PC-9 (cell line): ENCODE measurements around the gene EMP3. TPM values are rescaled to one million over a fixed set of nuclear protein-coding genes. Genes with fewer than 3 reads are reported as not detected.
A peak's percentile ranks its signal among the peaks of the same experiment; 100 is the strongest.

Source experiments
- BruUV-seq: library from RNA; stranded (reverse); fragments of 400-500 nt; replicated peaks from 2 replicates; lab custom pipeline; 2021; lab: Mats Ljungman, UMichigan
- CTCF ChIA-PET: fragments of 300-600 bp; sonication (Branson Sonifier 250); formaldehyde crosslinking; loops from one replicate; lab custom pipeline; 2022; ENCODE audit warnings: antibody characterized with exemption; lab: Charles Lee
- POLR2A ChIA-PET: fragments of 300-600 bp; sonication (Branson Sonifier 250); formaldehyde crosslinking; loops from one replicate; lab custom pipeline; 2022; ENCODE audit warnings: antibody characterized with exemption; ENCODE audit not compliant: unreplicated experiment; lab: Charles Lee
- DNase-seq, 2 experiments: peaks; one replicate each; pipeline versions ENCODE4 v3.0.0 to v3.0.0-alpha.2; 2015 to 2022; ENCODE audit warnings: mixed read lengths in 1 of 2
- H2AFZ ChIP-seq: fragments of 200-600 bp; sonication (generic); 2 replicates; pipeline ENCODE4 v1.8.1; 2017; ENCODE audit warnings: antibody characterized with exemption
- H3F3A ChIP-seq: fragments of 200-600 bp; sonication (generic); 2 replicates; pipeline ENCODE4 v1.8.1; 2017; ENCODE audit warnings: antibody characterized with exemption, mild to moderate bottlenecking, low read depth; ENCODE audit not compliant: insufficient read depth
- H3K27ac ChIP-seq: fragments of 200-600 bp; sonication (generic); 2 replicates; pipeline ENCODE4 v1.6.1; 2016; ENCODE audit warnings: mixed run types
- H3K27me3 ChIP-seq: fragments of 200-600 bp; sonication (generic); 2 replicates; pipeline ENCODE4 v1.6.1; 2016; ENCODE audit warnings: low read depth, mixed run types; ENCODE audit not compliant: insufficient read depth
- H3K36me3 ChIP-seq: fragments of 200-600 bp; sonication (generic); 2 replicates; pipeline ENCODE4 v1.6.1; 2016; ENCODE audit warnings: low read depth, mixed run types
- H3K4me1 ChIP-seq: fragments of 200-600 bp; sonication (generic); replicated peaks from 2 replicates; pipeline ENCODE4 v1.6.1; 2016; ENCODE audit warnings: mixed run types; ENCODE audit not compliant: insufficient read depth
- H3K4me2 ChIP-seq: fragments of 200-600 bp; sonication (generic); 2 replicates; pipeline ENCODE4 v1.6.1; 2017; ENCODE audit warnings: mixed run types
- H3K4me3 ChIP-seq: fragments of 200-600 bp; sonication (generic); 2 replicates; pipeline ENCODE4 v1.6.1; 2016; ENCODE audit warnings: mixed run types
- H3K79me2 ChIP-seq: fragments of 200-600 bp; sonication (generic); 2 replicates; pipeline ENCODE4 v1.6.1; 2017; ENCODE audit warnings: low read depth, mixed run types
- H3K9me2 ChIP-seq: fragments of 200-600 bp; sonication (generic); 2 replicates; pipeline ENCODE4 v1.8.1; 2017; ENCODE audit warnings: mild to moderate bottlenecking; ENCODE audit not compliant: insufficient read depth
- H3K9me3 ChIP-seq: fragments of 200-600 bp; sonication (generic); 2 replicates; pipeline ENCODE4 v1.8.1; 2016; ENCODE audit warnings: low read depth; ENCODE audit not compliant: insufficient read depth
- H4K20me1 ChIP-seq: fragments of 200-600 bp; sonication (generic); 2 replicates; pipeline ENCODE4 v1.8.1; 2017; ENCODE audit not compliant: insufficient read depth
- CTCF ChIP-seq: fragments of 200-600 bp; sonication (generic); conservative IDR thresholded peaks from 2 replicates; pipeline ENCODE4 v1.6.1; 2017; ENCODE audit warnings: mixed run types, antibody characterized with exemption, mild to moderate bottlenecking, moderate library complexity
- EZH2 ChIP-seq: fragments of 200-600 bp; sonication (generic); IDR thresholded peaks from 2 replicates; pipeline ENCODE4 v1.8.0; 2017; ENCODE audit warnings: antibody characterized with exemption, low read depth
- intact Hi-C: fragments of 100-400 bp; cut with micrococcal nuclease; formaldehyde crosslinking; loops from one replicate; pipeline ENCODE4 v1.10.0; 2022; ENCODE audit not compliant: unreplicated experiment
- total RNA-seq: library from RNA; stranded (reverse); gene quantifications from 2 replicates; pipeline ENCODE4 v1.2.3, GENCODE V29; 2021

Gene EMP3
- total RNA-seq, 1 experiment from 2014 or later = 56.3 TPM

GRCh38 chr19:48355365-48355954 lies 30.1 kb downstream of the EMP3 start:
- no peak overlapping the region for H2AFZ ChIP-seq
- H3K4me2 ChIP-seq = 0 out of 2 replicates have a peak overlapping the region, but pooled peaks have one; percentile 1
- peaks cover 35% of the 10 kb centered on the region for H3F3A ChIP-seq
- no peaks in the 10 kb centered on the region for H3K36me3 ChIP-seq
- H4K20me1 ChIP-seq = no peaks in the 10 kb centered on the region
- H3K27me3 ChIP-seq = no peaks in the 10 kb centered on the region
- no peak for DNase-seq
- peak overlapping the region; percentile 65 for H3K27ac ChIP-seq
- intact Hi-C loops = no loop called here
- H3K4me3 ChIP-seq = no peak overlapping the region
- no TSS peak for BruUV-seq
- ChIA-PET POLR2A (interaction anchor here (0.6 kb wide), 1 partner anchor 7 kb away, joined by 3 read pairs; no protein-coding TSS in a partner anchor), CTCF (interaction anchor here (0.6 kb wide), 1 partner anchor 46 kb away, joined by 5 read pairs; no protein-coding TSS in a partner anchor)
- no peaks in the 10 kb centered on the region for H3K79me2 ChIP-seq
- H3K9me3 ChIP-seq = no peaks in the 10 kb centered on the region
- peaks cover 27% of the 10 kb centered on the region for H3K4me1 ChIP-seq
- H3K9me2 ChIP-seq = no peaks in the 10 kb centered on the region
- TF ChIP-seq EZH2 (no peak), CTCF (no peak)

GRCh38 chr19:48359123-48359522 lies 33.8 kb downstream of the EMP3 start:
- ChIA-PET POLR2A (no interaction called here), CTCF (no interaction called here)
- Histone ChIP-seq H3K4me3 (no peak overlapping the region), H4K20me1 (no peaks in the 10 kb centered on the region), H3K27me3 (no peaks in the 10 kb centered on the region), H3K9me2 (no peaks in the 10 kb centered on the region), H3K79me2 (no peaks in the 10 kb centered on the region), H2AFZ (no peak overlapping the region), H3K4me1 (peaks cover 19% of the 10 kb centered on the region), H3K36me3 (no peaks in the 10 kb centered on the region), H3K9me3 (no peaks in the 10 kb centered on the region), H3K27ac (no peak overlapping the region), H3K4me2 (no peak overlapping the region), H3F3A (peaks cover 27% of the 10 kb centered on the region)
- BruUV-seq = no TSS peak
- TF ChIP-seq CTCF (no peak), EZH2 (no peak)
- DNase-seq = no peak
- intact Hi-C loops = no loop called here

- Histone ChIP-seq H3K36me3 (no peaks in the 10 kb centered on the region), H3K4me3 (no peak overlapping the region), H4K20me1 (no peaks in the 10 kb centered on the region), H3K9me2 (no peaks in the 10 kb centered on the region), H3K79me2 (no peaks in the 10 kb centered on the region), H3K4me1 (peaks cover 7% of the 10 kb centered on the region), H3F3A (peaks cover 14% of the 10 kb centered on the region; the same call in 1 of the 2 replicates), H3K9me3 (no peaks in the 10 kb centered on the region), H2AFZ (no peak overlapping the region), H3K4me2 (no peak overlapping the region), H3K27ac (no peak overlapping the region), H3K27me3 (no peaks in the 10 kb centered on the region)
- BruUV-seq = no TSS peak
- CTCF ChIA-PET = no interaction called here
- no peak for DNase-seq
- intact Hi-C loops = loop anchor here (5.0 kb wide), 1 partner anchor 40 kb away; a partner anchor contains a TSS
- POLR2A ChIA-PET = no interaction called here
- TF ChIP-seq EZH2 (no peak), CTCF (no peak)
Observed at GRCh38 chr19:48361912-48362311, 36.6 kb downstream of the EMP3 start.
